ENCODE data around the gene NDOR1. TPM values are rescaled to one million over a fixed set of nuclear protein-coding genes. Genes with fewer than 3 reads are reported as not detected.

Gene NDOR1
- total RNA-seq, 4 donors from 2014 or later, result 6.5 to 12.3 (median 8.0) TPM

DNA sequence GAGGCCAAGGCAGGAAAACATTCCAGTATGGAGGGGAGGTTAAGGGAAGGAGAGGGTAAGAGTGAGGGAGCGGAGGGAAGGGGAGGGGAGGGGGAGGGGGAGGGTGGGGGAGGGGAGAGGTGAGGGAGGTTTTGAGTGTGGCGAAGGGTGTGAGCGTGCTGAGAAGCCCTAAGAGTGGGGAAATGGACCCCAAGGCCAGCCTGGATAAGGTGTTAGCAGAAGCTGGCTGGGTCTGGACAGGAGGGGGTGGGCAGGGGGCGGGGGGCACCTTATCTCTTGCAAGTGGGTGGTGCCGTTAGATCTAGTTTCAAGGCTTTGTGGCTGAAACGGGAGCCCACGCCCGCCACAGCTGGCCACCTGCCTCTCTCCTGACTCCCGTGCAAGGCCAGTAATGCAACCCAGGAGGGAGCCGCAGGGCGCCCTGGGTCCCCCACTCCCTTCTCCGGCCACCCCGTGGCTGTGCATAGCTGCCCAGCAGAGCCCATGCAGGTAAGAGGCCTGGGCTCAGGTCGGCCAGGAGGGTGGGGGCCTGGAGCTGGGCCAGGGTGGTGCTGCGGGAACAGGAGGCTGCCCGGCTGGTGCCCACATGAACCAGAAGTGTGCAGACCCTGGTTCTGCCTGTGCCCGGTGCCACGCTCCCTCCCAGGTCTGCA is 22.5 kb downstream of the NDOR1 start:
- Histone ChIP-seq H3K9me3 (no peaks in the 10 kb centered on the region), H3K27ac (replicated peaks in 1 of 4) (no peak overlapping the region), H3K4me3 (no peak overlapping the region), H3K27me3 (peaks cover 0 to 65% (median 44%) of the 10 kb centered on the region in 4 donors), H3K36me3 (no peaks in the 10 kb centered on the region), H3K4me1 (peaks cover 8 to 22% (median 19%) of the 10 kb centered on the region in 4 donors)
- no peak for DNase-seq (ENCODE audit: extremely low spot score)
- 13% methylated on average over 4 of the region's 18 CpGs for WGBS
- TF ChIP-seq, protein P1, sequence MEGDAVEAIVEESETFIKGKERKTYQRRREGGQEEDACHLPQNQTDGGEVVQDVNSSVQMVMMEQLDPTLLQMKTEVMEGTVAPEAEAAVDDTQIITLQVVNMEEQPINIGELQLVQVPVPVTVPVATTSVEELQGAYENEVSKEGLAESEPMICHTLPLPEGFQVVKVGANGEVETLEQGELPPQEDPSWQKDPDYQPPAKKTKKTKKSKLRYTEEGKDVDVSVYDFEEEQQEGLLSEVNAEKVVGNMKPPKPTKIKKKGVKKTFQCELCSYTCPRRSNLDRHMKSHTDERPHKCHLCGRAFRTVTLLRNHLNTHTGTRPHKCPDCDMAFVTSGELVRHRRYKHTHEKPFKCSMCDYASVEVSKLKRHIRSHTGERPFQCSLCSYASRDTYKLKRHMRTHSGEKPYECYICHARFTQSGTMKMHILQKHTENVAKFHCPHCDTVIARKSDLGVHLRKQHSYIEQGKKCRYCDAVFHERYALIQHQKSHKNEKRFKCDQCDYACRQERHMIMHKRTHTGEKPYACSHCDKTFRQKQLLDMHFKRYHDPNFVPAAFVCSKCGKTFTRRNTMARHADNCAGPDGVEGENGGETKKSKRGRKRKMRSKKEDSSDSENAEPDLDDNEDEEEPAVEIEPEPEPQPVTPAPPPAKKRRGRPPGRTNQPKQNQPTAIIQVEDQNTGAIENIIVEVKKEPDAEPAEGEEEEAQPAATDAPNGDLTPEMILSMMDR (IDR thresholded peaks at IDR 0.05), result no peak
- TF ChIP-seq POLR2AphosphoS5 (IDR thresholded peaks at IDR 0.05) (no peak), POLR2A (IDR thresholded peaks at IDR 0.05; ENCODE audit: low read depth) (no peak), EP300 (IDR thresholded peaks at IDR 0.05) (no peak)
- intact Hi-C loops (cut with DNase I), result loop anchor here (2.0 kb wide), 1 partner anchor 109 kb away; no protein-coding TSS in a partner anchor

DNA sequence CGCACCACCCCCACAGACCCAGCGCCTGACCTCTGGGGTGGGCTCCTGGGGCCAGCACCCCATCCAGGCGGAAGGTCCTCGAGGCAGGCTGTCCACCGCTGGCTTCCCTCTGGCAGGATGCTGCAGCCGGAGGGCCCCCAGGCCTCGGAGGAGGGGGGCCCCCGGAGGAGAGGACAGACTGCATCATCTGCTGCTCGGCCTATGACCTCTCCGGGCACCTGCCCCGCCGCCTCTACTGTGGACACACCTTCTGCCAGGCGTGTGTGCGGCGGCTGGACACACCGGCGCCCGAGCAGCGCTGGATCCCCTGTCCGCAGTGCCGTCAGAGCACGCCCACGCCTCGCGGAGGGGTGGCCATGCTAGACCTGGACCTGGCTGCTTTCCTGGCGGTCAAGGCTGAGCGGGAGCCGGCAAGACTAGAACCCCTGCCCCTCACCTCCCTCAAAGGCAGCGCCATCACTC is 23.0 kb downstream of the NDOR1 start:
- H3K9me3 ChIP-seq, result no peaks in the 10 kb centered on the region
- DNase-seq (ENCODE audit: extremely low spot score), result no peak
- H3K27ac ChIP-seq (replicated peaks in 1 of 4), result no peak overlapping the region
- intact Hi-C loops (cut with DNase I), result no loop called here
- TF ChIP-seq POLR2A (IDR thresholded peaks at IDR 0.05; ENCODE audit: low read depth) (no peak), EP300 (IDR thresholded peaks at IDR 0.05) (no peak), POLR2AphosphoS5 (IDR thresholded peaks at IDR 0.05) (no peak)
- TF ChIP-seq, protein P1 (IDR thresholded peaks at IDR 0.05), result no peak
- WGBS, result 58% methylated on average over 8 of the region's 29 CpGs
- no peaks in the 10 kb centered on the region for H3K36me3 ChIP-seq
- no peak overlapping the region for H3K4me3 ChIP-seq
- peaks cover 0 to 71% (median 44%) of the 10 kb centered on the region in 4 donors for H3K27me3 ChIP-seq
- peaks cover 7 to 21% (median 18%) of the 10 kb centered on the region in 4 donors for H3K4me1 ChIP-seq

DNA sequence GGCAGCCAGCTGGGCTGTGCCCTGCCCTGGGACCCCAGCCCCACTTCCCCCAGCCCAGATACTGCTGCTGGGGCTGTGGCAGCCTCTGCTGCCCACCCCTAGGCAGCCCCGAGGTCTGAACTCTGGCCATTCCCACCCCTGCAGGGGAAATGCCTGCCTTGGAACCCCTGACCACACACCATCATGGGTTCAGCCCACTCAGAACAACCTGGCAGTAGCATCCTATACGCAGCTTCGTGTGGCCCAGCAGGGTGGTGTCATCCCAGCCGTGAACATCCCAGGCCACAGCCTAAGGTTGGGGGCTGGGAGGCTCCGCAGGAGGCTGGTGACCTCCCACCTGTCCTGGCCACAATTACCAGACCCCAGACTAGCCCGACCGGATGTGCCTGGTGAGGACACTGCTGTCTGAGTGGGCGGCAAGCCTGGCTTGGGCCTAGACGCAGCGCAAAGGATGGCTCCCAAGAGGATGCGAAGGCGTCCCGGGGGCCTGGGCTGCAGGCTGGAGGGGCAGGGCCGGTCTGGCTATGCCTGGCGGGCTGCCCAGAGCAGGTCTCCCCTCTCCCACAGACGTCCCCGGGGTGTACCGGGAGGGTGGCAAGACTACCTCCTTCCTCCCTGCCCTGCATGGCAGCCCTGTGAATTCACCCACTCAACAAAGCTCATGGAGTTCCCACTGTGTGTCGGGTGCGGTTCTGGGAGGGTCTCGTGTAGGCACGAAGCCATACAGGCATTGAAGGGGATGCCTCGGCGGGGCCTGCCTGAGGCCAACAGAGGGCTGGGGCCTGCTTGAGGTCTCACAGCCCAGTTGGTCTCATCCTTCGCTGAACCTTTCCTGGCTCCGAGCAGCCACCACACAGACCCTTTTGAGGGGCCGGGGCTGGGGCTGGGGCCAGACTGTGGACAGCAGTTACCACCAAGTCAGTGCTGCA is 23.7 kb downstream of the NDOR1 start:
- intact Hi-C loops (cut with DNase I), result no loop called here
- H3K27ac ChIP-seq (replicated peaks in 1 of 4), result no peak overlapping the region
- H3K36me3 ChIP-seq, result no peaks in the 10 kb centered on the region
- H3K9me3 ChIP-seq, result no peaks in the 10 kb centered on the region
- 64% methylated on average over 25 of the region's 27 CpGs for WGBS
- peaks cover 2 to 19% (median 13%) of the 10 kb centered on the region in 4 donors for H3K4me1 ChIP-seq
- no peak for TF ChIP-seq EP300 (IDR thresholded peaks at IDR 0.05)
- TF ChIP-seq, protein P1 (IDR thresholded peaks at IDR 0.05), result no peak
- no peak for TF ChIP-seq POLR2AphosphoS5 (IDR thresholded peaks at IDR 0.05)
- H3K4me3 ChIP-seq, result no peak overlapping the region
- no peak for DNase-seq (ENCODE audit: extremely low spot score)
- peaks cover 0 to 78% (median 44%) of the 10 kb centered on the region in 4 donors for H3K27me3 ChIP-seq

DNA sequence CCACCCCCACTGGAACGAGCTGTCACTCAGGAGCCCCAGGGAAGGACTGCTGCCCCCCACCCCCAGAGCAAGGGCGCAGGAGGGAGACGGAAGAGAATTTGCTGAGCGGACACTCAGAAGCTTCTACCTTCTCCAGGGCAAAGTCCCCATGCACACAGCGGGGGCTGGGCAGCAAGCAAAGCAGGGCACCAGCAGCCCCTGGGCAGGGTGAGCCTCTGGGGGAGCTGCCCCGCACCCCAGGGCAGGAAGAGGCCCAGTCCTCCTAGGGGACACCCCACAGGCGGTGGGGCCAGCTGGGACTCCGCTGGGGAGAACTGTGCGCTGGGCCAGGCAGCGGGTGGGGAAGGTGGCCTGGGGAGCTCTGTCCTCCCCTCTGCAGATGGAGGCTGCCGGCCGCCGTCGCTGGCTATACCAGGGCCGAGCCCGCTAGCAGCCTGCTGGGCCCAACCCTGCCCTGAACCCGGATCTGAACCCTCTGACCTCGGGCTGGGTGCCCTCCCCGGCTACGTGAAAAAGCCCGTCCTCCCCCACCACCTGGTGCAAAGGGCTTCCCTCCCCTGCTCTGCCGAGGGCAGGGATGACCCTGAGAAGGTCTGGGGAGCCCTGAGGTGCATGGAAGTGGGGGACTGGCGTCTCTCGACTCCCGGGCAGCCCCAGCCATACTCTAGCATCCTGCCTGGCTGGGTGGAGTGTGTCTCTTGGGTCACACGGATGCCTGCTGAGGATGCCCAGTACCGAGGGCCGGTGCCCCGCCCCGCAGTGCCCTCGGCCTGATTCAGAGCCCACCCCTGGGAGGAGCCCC is 24.6 kb downstream of the NDOR1 start:
- peaks cover 0 to 87% (median 48%) of the 10 kb centered on the region in 4 donors for H3K27me3 ChIP-seq

More for the DNA sequence above, 24.6 kb downstream of the NDOR1 start:
- DNase-seq (ENCODE audit: extremely low spot score), result no peak
- Histone ChIP-seq H3K4me1 (peaks cover 0 to 19% (median 11%) of the 10 kb centered on the region in 4 donors), H3K36me3 (no peaks in the 10 kb centered on the region), H3K4me3 (no peak overlapping the region), H3K9me3 (no peaks in the 10 kb centered on the region), H3K27ac (replicated peaks in 1 of 4) (no peak overlapping the region)
- intact Hi-C loops (cut with DNase I), result no loop called here
- 57% methylated on average over 13 of the region's 31 CpGs for WGBS
- no peak for TF ChIP-seq EP300 (IDR thresholded peaks at IDR 0.05)
- TF ChIP-seq POLR2A (IDR thresholded peaks at IDR 0.05; ENCODE audit: low read depth), result no peak
- TF ChIP-seq, protein P1 (IDR thresholded peaks at IDR 0.05), result no peak
- no peak for TF ChIP-seq POLR2AphosphoS5 (IDR thresholded peaks at IDR 0.05)

Measured in esophagus muscularis mucosa (tissue), 4 donors.